ENCODE measurements around the gene NUP93. TPM values are rescaled to one million over a fixed set of nuclear protein-coding genes. Genes with fewer than 3 reads are reported as not detected.

The NUP93 gene
- total and polyA plus RNA-seq, 9 of the 15 experiments (the other 6 are each of a cell fraction or from before 2014, with no cell fraction given), result 92.0 to 162 (median 121) TPM

- TF ChIP-seq ZNF639 (CRISPR knock-in tag; conservative IDR thresholded peaks at IDR 0.05 in 1 of 2, IDR thresholded peaks at IDR 0.05 in 1 of 2), result peak in 1 of 2 experiments; percentile 86; a peak in 2 of 4 replicates
- TF ChIP-seq KLF6 (CRISPR knock-in tag; IDR thresholded peaks at IDR 0.05; ENCODE audit: borderline replicate concordance), result no peak
- TF ChIP-seq AFF1 (IDR thresholded peaks at IDR 0.05; ENCODE audit: low read depth in 1 of 2, partially characterized antibody in 2 of 2), result no peak
- TF ChIP-seq RBM39 (optimal IDR thresholded peaks at IDR 0.05; ENCODE audit: low read depth, low read length), result no peak
- TF ChIP-seq CCNT2 (IDR thresholded peaks at IDR 0.05; ENCODE audit: borderline replicate concordance, extremely low read depth, insufficient read length, low read depth, low read length), result peak; percentile 16
- no peak for TF ChIP-seq PRDM10 (IDR thresholded peaks at IDR 0.05; ENCODE audit: partially characterized antibody)
- TF ChIP-seq ZNF699 (CRISPR knock-in tag; IDR thresholded peaks at IDR 0.05; ENCODE audit: insufficient replicate concordance), result no peak
- no peak for TF ChIP-seq SMAD1 (IDR thresholded peaks at IDR 0.05; ENCODE audit: low read depth, low read length, partially characterized antibody)
These were observed at the start of gene NUP93 (continued) for GRCh38 chr16:56729735-56730662.

All from K562 (cell line).